HL-60 (cell line): ENCODE results near the gene OTUB1.

ENCODE experiments used
- CTCF ChIP-seq: IDR thresholded peaks from one replicate; pipeline ENCODE4 v1.5.1; 2011; ENCODE audit warnings: low read length, control low read depth, inconsistent platforms; ENCODE audit not compliant: insufficient read depth
- POLR2AphosphoS5 ChIP-seq: IDR thresholded peaks from 2 replicates; pipeline ENCODE4 v1.6.1; 2012; ENCODE audit warnings: low read depth
- REST ChIP-seq: IDR thresholded peaks from 2 replicates; pipeline ENCODE4 v1.6.1; 2012; ENCODE audit warnings: low read depth; ENCODE audit not compliant: insufficient replicate concordance

- TF ChIP-seq CTCF (no peak), POLR2AphosphoS5 (no peak), REST (no peak)
Observed at GRCh38 chr11:64003807-64004589, 17.8 kb downstream of the OTUB1 start.
